GM23338 (cell line): ENCODE results near the gene BYSL.

Source experiments
- CREB1 ChIP-seq: fragments of 250-450 bp; sonication (Bioruptor Pico); IDR thresholded peaks from 2 replicates; pipeline ENCODE4 v1.5.0; 2020; ENCODE audit warnings: low read depth, mild to moderate bottlenecking, moderate library complexity
- CTCF ChIP-seq, 2 experiments: fragments of 200-600 bp in 1 of 2; sonication (generic) in 1 of 2; conservative IDR thresholded peaks; 2 replicates each; pipeline versions ENCODE4 v1.5.1 to v1.6.1; 2016 to 2017; ENCODE audit warnings: antibody characterized with exemption in 2 of 2, low read depth in 2 of 2, mild to moderate bottlenecking in 2 of 2, moderate library complexity in 1 of 2
- ETS1 ChIP-seq: IDR thresholded peaks from 2 replicates; pipeline ENCODE4 v1.6.1; 2016; ENCODE audit warnings: antibody characterized with exemption
- EZH2 ChIP-seq: fragments of 200-600 bp; sonication (generic); IDR thresholded peaks from one replicate; pipeline ENCODE4 v1.8.0; 2017; ENCODE audit warnings: antibody characterized with exemption, mild to moderate bottlenecking, low read depth; ENCODE audit not compliant: unreplicated experiment
- EZH2phosphoT487 ChIP-seq: fragments of 200-600 bp; sonication (generic); IDR thresholded peaks from one replicate; pipeline ENCODE4 v1.8.1; 2018; ENCODE audit warnings: antibody characterized with exemption; ENCODE audit not compliant: unreplicated experiment
- JUNB ChIP-seq: IDR thresholded peaks from one replicate; pipeline ENCODE4 v1.6.1; 2016; ENCODE audit warnings: antibody characterized with exemption; ENCODE audit not compliant: unreplicated experiment
- NANOG ChIP-seq: IDR thresholded peaks from 2 replicates; pipeline ENCODE4 v1.6.1; 2016; ENCODE audit warnings: antibody characterized with exemption, borderline replicate concordance
- POLR2AphosphoS5 ChIP-seq: IDR thresholded peaks from 2 replicates; pipeline ENCODE4 v1.6.1; 2016; ENCODE audit warnings: antibody characterized with exemption, low read depth
- REST ChIP-seq: IDR thresholded peaks from one replicate; pipeline ENCODE4 v1.6.1; 2018; ENCODE audit warnings: antibody characterized with exemption; ENCODE audit not compliant: unreplicated experiment
- STAT1 ChIP-seq: IDR thresholded peaks from one replicate; pipeline ENCODE4 v1.6.1; 2016; ENCODE audit warnings: antibody characterized with exemption; ENCODE audit not compliant: unreplicated experiment
- ZNF114 ChIP-seq: fragments of 250-450 bp; sonication (Bioruptor Pico); IDR thresholded peaks from 2 replicates; pipeline ENCODE4 v1.5.0; 2020; ENCODE audit warnings: mild to moderate bottlenecking, moderate library complexity
- ZNF331 ChIP-seq: fragments of 250-450 bp; sonication (Bioruptor Pico); IDR thresholded peaks from 2 replicates; pipeline ENCODE4 v1.5.0; 2020; ENCODE audit warnings: low read depth, mild to moderate bottlenecking, moderate library complexity
- ZNF462 ChIP-seq: fragments of 250-450 bp; sonication (Bioruptor Pico); IDR thresholded peaks from 2 replicates; pipeline ENCODE4 v1.5.0; 2020; ENCODE audit warnings: mild to moderate bottlenecking, moderate library complexity

- TF ChIP-seq EZH2, result no peak
- no peak for TF ChIP-seq CTCF (conservative IDR thresholded peaks at IDR 0.05; ENCODE audit: low read depth in 2 of 2)
- TF ChIP-seq CREB1, result no peak
- no peak for TF ChIP-seq POLR2AphosphoS5
- TF ChIP-seq ETS1, result no peak
- TF ChIP-seq REST, result no peak
- no peak for TF ChIP-seq NANOG
- TF ChIP-seq ZNF114 (CRISPR knock-in tag), result no peak
- TF ChIP-seq JUNB, result no peak
- no peak for TF ChIP-seq ZNF331 (CRISPR knock-in tag)
- TF ChIP-seq EZH2phosphoT487, result no peak
- no peak for TF ChIP-seq ZNF462
- TF ChIP-seq STAT1, result no peak
Measured at GRCh38 chr6:41939176-41939847, 18.0 kb downstream of the BYSL start.
